Uterus (tissue), 4 donors: Measurements from ENCODE around the gene MYBPH. TPM values are rescaled to one million over a fixed set of nuclear protein-coding genes. Genes with fewer than 3 reads are reported as not detected.
A peak's percentile ranks its signal among the peaks of the same experiment; 100 is the strongest.

ENCODE experiments used
- DNase-seq, 2 donors: peaks; one replicate each; pipeline ENCODE4 v3.0.0-alpha.2; 2019 to 2020
- H3K27ac ChIP-seq, 2 donors: fragments of 200-600 bp; sonication (generic); 1 replicate in 1 of 2; 2 replicates in 1 of 2; pipeline ENCODE4 v1.5.1; 2016 to 2018
- H3K27me3 ChIP-seq, 2 donors: fragments of 200-600 bp; sonication (generic); one replicate each; pipeline ENCODE4 v1.5.1; 2018 to 2019; ENCODE audit warnings: control low read depth in 1 of 2
- H3K36me3 ChIP-seq, 2 donors: fragments of 200-600 bp; sonication (generic); one replicate each; pipeline ENCODE4 v1.5.1; 2019; ENCODE audit warnings: control low read depth in 1 of 2
- H3K4me1 ChIP-seq, 2 donors: fragments of 200-600 bp; sonication (generic); one replicate each; pipeline ENCODE4 v1.5.1; 2018 to 2019; ENCODE audit warnings: control low read depth in 1 of 2
- H3K4me3 ChIP-seq, 2 donors: fragments of 200-600 bp; sonication (generic); 1 replicate in 1 of 2; 2 replicates in 1 of 2; pipeline ENCODE4 v1.5.1; 2018 to 2019; ENCODE audit warnings: mild to moderate bottlenecking in 1 of 2
- H3K9me3 ChIP-seq, 2 donors: fragments of 200-600 bp; sonication (generic); one replicate each; pipeline ENCODE4 v1.5.1; 2019; ENCODE audit warnings: control low read depth in 1 of 2
- POLR2A ChIP-seq, 2 donors: fragments of 450-650 bp; IDR thresholded peaks; one replicate each; pipeline ENCODE4 v1.6.1; 2016; ENCODE audit warnings: antibody characterized with exemption in 2 of 2, mild to moderate bottlenecking in 1 of 2, moderate library complexity in 1 of 2
- intact Hi-C: fragments of 100-400 bp; cut with DNase I; formaldehyde crosslinking; loops from one replicate; pipeline ENCODE4 v1.15.1; 2023; ENCODE audit warnings: low total_unique reads
- total RNA-seq, 4 donors: library from RNA; depleted of rRNA in 3 of 4; stranded (reverse); fragments of >200 nt in 3 of 4; gene quantifications; one replicate each; pipeline versions ENCODE4 v1.1.0 to v1.2.4, GENCODE V29; 2014 to 2023
- TF ChIP-seq, protein P1 (sequence below), 4 experiments: fragments of 200-600 bp in 2 of 4; fragments of 450-650 bp in 2 of 4; sonication (generic) in 2 of 4; IDR thresholded peaks; one replicate each; pipeline ENCODE4 v1.5.1; 2016 to 2019; ENCODE audit warnings: antibody characterized with exemption in 4 of 4, mild to moderate bottlenecking in 2 of 4, moderate library complexity in 1 of 4
- donor health status: DM: yes; HTN: yes; CAD: no.

The MYBPH gene
- total RNA-seq, 4 donors from 2014 or later, result 0.64 TPM; not detected in 3

GRCh38 chr1:203199816-203200571 lies 24.4 kb upstream of the MYBPH start:
- Histone ChIP-seq H3K9me3 (no peaks in the 10 kb centered on the region), H3K27ac (peak overlapping the region; percentile 60 to 70), H3K4me1 (peaks cover 0 to 9% of the 10 kb centered on the region in 2 donors), H3K36me3 (no peaks in the 10 kb centered on the region), H3K27me3 (no peaks in the 10 kb centered on the region), H3K4me3 (no peak overlapping the region)
- peak; percentile 45 to 57 for DNase-seq
- intact Hi-C loops, result no loop called here
- TF ChIP-seq, protein P1, sequence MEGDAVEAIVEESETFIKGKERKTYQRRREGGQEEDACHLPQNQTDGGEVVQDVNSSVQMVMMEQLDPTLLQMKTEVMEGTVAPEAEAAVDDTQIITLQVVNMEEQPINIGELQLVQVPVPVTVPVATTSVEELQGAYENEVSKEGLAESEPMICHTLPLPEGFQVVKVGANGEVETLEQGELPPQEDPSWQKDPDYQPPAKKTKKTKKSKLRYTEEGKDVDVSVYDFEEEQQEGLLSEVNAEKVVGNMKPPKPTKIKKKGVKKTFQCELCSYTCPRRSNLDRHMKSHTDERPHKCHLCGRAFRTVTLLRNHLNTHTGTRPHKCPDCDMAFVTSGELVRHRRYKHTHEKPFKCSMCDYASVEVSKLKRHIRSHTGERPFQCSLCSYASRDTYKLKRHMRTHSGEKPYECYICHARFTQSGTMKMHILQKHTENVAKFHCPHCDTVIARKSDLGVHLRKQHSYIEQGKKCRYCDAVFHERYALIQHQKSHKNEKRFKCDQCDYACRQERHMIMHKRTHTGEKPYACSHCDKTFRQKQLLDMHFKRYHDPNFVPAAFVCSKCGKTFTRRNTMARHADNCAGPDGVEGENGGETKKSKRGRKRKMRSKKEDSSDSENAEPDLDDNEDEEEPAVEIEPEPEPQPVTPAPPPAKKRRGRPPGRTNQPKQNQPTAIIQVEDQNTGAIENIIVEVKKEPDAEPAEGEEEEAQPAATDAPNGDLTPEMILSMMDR (IDR thresholded peaks at IDR 0.05), result no peak
- no peak for TF ChIP-seq POLR2A (IDR thresholded peaks at IDR 0.05)

GRCh38 chr1:203199481-203199815 lies 23.8 kb upstream of the MYBPH start:
- TF ChIP-seq POLR2A (IDR thresholded peaks at IDR 0.05), result no peak
- TF ChIP-seq, protein P1 (IDR thresholded peaks at IDR 0.05), result no peak
- Histone ChIP-seq H3K36me3 (no peaks in the 10 kb centered on the region), H3K4me1 (peaks cover 0 to 9% of the 10 kb centered on the region in 2 donors), H3K27me3 (no peaks in the 10 kb centered on the region), H3K27ac (peak overlapping the region; percentile 60 to 70), H3K4me3 (no peak overlapping the region), H3K9me3 (no peaks in the 10 kb centered on the region)
- no peak for DNase-seq
- intact Hi-C loops, result no loop called here

DNA sequence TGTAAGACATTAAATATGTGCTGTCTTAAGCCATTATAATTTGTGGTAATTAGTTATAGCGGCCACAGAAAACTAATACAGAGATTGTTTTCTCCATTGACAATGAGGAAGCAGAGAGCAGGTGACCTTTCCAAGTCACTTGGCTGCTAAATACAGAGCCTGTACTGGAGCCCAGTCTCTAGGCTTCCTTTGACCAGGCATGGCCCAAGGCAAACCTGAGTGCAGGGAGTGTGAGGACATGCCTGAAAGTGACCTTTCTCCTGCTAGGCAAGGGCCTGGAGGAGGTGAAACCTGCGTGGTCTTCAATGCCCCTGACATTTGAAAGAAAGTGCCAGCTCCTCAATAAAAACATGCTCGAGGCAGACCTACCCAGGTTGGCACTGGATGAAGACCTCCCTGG lies 23.4 kb upstream of the MYBPH start:
- H3K4me1 ChIP-seq, result peaks cover 0 to 9% of the 10 kb centered on the region in 2 donors
- H3K4me3 ChIP-seq, result no peak overlapping the region
- no peak for DNase-seq
- H3K9me3 ChIP-seq, result no peaks in the 10 kb centered on the region
- peak overlapping the region in 1 of 2 donors; percentile 70 for H3K27ac ChIP-seq
- intact Hi-C loops, result no loop called here
- TF ChIP-seq POLR2A (IDR thresholded peaks at IDR 0.05), result no peak
- TF ChIP-seq, protein P1 (IDR thresholded peaks at IDR 0.05), result no peak
- no peaks in the 10 kb centered on the region for H3K27me3 ChIP-seq
- H3K36me3 ChIP-seq, result no peaks in the 10 kb centered on the region

DNA sequence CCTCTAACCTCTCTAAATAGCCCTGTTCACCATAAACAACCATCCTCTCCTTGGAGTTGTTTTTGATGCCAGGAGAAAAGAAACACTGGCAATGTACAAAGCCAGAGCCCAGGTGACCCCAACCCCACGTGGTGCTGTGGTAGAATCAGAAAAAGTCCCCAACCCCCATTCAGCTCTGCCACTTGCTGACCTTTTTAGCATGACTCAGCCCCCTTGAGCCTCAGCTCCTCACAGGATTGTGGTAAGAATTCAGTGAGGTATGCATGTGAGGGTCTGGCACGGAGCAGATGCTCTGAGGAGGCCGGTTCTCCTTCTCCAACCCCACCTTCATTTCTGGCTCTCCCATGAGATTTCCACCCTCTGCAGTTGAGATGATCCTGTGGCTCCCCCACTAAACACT lies 22.0 kb upstream of the MYBPH start:
- Histone ChIP-seq H3K9me3 (no peaks in the 10 kb centered on the region), H3K4me3 (no peak overlapping the region), H3K27ac (no peak overlapping the region), H3K36me3 (no peaks in the 10 kb centered on the region), H3K4me1 (peaks cover 0 to 9% of the 10 kb centered on the region in 2 donors), H3K27me3 (no peaks in the 10 kb centered on the region)
- DNase-seq, result no peak
- intact Hi-C loops, result no loop called here
- TF ChIP-seq POLR2A (IDR thresholded peaks at IDR 0.05), result no peak
- TF ChIP-seq, protein P1 (IDR thresholded peaks at IDR 0.05), result no peak

- H3K27ac ChIP-seq, result peak overlapping the region in 1 of 2 donors; percentile 17
- DNase-seq, result no peak
Observed at GRCh38 chr1:203196371-203196770, 20.7 kb upstream of the MYBPH start.

More at GRCh38 chr1:203196371-203196770, 20.7 kb upstream of the MYBPH start:
- Histone ChIP-seq H3K9me3 (no peaks in the 10 kb centered on the region), H3K27me3 (no peaks in the 10 kb centered on the region), H3K4me1 (peaks cover 0 to 9% of the 10 kb centered on the region in 2 donors), H3K4me3 (no peak overlapping the region), H3K36me3 (no peaks in the 10 kb centered on the region)
- intact Hi-C loops, result no loop called here
- TF ChIP-seq, protein P1 (IDR thresholded peaks at IDR 0.05), result no peak
- no peak for TF ChIP-seq POLR2A (IDR thresholded peaks at IDR 0.05)
